Activated naive CD4-positive, alpha-beta T cell (primary cell): ENCODE measurements around the gene PFKFB3.
"Not testable (repeated sequence)": the region's sequence is repeated elsewhere in the genome, so short reads cannot be mapped to it uniquely, and the experiment has no call there.

Experiments
- DNase-seq, 4 experiments: peaks; one replicate each; lab custom pipeline; 2025; lab: John Stamatoyannopoulos, UW

The PFKFB3 gene

GRCh38 chr10:6202684-6203330, at the start of gene PFKFB3:
Gene PFKFB3 (plus strand): TSS chr10:6202932. CDS start chr10:6203261, 329 bp downstream.
- peak; percentile 58 to 90 (median 74) for DNase-seq

DNA sequence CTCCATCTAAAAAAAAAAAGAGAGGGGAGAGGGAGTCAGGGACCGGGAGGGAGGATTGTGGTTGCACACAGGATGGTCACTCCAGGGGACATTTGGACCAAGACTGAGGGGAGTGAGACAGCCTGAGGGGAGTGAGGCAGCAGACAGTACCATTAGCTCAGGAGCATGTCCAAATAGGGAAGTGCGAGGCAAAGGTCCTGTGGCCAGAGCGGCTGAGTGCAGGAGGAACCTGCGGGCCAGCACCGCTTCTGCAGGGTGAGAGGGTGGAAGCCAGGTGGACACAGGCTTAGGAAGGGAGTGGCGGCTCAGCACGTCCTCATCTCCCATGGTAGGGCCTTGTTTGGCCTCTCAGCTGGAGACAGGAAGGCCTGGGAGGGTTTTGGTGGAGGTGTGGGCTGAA, 48.9 kb upstream of the PFKFB3 start:
- DNase-seq, result no peak

GRCh38 chr10:6154566-6154965, 48.2 kb upstream of the PFKFB3 start:
- no peak for DNase-seq

- DNase-seq, result no peak
Observed at GRCh38 chr10:6158276-6158675, 44.5 kb upstream of the PFKFB3 start.

DNA sequence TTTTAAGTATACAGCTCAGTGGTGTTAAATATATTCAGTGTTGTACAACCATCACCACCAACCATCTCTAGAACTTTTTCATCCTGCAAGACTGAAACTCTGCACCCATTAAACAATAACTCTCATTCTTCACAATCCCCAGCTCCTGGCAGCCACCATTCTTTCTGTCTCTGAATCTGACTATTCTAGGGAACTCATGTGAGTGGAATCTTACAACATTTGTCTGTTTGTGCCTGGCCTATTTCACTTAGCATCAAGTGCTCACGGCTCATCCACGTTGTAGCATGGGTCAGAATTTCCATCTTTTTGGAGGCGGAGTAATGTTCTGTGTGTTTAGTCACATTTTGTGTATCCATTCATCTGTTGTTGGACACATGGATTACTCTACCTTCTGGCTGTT, 40.8 kb upstream of the PFKFB3 start:
- no peak for DNase-seq

DNA sequence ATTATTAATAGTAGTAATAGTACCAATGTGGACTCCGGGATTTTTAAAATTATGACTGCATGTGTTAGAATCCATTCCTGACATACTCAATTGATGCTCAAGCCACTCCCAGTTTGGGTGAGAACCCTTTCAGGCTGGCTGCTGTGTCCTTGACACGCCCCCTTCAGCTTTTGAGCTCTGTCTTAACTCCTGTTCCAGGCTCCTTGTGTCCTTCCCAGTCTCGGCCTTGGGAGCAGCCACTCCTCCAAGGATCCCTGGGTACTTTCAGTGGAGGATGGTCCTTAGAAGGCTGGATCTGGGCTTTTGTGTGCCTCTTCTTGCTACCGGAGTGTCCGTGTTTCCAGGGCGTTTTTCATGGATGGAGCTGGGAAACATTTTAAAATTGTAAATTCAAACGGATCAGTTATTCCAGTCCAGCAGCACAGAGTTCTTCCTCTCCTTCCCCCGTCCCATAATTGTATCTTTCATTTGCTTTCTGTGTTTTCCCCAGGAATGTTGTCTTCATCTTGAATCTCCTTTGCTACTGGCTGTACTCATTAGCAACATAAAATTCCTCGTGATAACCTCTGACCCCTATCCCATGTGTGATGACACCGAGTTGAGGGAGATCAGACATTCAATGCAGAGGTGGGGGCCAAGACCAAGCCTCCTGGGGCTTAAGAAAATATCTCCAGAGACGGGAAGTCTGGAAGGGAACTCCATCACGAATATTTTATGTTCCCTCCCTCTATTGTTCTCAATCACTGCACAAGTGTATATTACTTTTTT, 40.0 kb upstream of the PFKFB3 start:
- DNase-seq, result no peak

- peak; percentile 77 to 95 (median 84) for DNase-seq
Observed at GRCh38 chr10:6163364-6164270, 39.1 kb upstream of the PFKFB3 start.

- DNase-seq, result no peak
Observed at GRCh38 chr10:6164271-6165095, 38.2 kb upstream of the PFKFB3 start.

DNA sequence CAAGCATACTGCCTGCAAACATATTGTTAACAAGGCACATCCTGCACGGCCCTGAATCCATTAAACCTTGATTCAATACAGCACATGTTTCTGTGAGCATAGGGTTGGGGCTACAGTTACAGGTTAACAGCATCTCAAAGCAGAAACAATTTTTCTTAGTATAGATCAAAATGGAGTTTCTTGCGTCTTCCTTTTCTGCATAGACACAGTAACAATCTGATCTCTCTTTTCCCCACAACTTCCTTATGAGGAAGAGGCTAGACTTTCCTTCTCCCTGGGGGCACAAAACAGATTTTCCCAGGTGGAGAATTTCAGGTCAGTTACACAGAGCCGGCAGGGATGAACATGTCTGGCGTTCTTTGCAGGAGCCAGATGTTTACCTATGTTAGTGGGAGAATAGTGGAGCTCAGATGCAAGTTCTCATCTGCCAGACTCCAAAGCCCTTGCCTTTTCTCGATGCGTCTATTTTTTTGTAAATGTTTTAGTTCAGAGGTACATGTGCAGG, 37.5 kb upstream of the PFKFB3 start:
- DNase-seq, result no peak

DNA sequence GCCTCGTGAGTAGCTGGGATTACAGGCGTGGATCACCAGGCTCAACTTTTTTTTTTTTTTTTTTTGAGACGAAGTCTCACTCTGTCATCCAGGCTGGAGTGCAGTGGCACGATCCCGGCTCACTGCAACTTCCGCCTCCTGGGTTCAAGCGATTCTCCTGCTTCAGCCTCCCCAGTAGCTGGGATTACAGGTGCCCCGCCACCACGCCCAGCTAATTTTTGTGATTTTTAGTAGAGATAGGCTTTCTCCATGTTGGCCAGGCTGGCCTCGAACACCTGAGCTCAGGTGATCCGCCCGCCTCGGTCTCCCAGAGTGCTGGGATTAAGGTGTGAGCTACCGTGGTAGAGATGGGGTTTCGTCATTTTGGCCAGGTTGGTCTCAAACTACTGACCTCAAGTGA, 36.8 kb upstream of the PFKFB3 start:
- DNase-seq, result not testable (repeated sequence)

- DNase-seq, result no peak
Observed at GRCh38 chr10:6167456-6167855, 35.3 kb upstream of the PFKFB3 start.

DNA sequence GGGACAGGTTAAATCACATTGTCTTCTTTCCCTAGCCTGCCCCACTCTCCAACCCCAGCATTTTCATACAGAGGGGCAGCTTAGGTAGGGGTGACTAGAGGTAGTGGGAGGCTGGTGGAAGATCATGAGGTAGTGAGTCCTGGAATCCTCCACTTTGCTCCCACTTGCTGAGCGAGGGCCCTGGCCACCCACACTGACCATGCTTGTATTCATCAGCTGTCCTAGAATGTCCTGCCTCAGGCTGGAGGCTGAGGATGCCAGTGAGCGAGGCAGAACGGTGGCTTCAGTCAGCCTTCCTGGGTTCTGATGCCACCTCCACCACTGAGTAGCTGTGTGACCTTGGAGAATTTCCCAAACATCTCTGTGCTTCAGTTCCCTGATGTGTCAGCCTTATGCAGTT, 34.6 kb upstream of the PFKFB3 start:
- no peak for DNase-seq

GRCh38 chr10:6170638-6171037, 32.1 kb upstream of the PFKFB3 start:
- no peak for DNase-seq

DNA sequence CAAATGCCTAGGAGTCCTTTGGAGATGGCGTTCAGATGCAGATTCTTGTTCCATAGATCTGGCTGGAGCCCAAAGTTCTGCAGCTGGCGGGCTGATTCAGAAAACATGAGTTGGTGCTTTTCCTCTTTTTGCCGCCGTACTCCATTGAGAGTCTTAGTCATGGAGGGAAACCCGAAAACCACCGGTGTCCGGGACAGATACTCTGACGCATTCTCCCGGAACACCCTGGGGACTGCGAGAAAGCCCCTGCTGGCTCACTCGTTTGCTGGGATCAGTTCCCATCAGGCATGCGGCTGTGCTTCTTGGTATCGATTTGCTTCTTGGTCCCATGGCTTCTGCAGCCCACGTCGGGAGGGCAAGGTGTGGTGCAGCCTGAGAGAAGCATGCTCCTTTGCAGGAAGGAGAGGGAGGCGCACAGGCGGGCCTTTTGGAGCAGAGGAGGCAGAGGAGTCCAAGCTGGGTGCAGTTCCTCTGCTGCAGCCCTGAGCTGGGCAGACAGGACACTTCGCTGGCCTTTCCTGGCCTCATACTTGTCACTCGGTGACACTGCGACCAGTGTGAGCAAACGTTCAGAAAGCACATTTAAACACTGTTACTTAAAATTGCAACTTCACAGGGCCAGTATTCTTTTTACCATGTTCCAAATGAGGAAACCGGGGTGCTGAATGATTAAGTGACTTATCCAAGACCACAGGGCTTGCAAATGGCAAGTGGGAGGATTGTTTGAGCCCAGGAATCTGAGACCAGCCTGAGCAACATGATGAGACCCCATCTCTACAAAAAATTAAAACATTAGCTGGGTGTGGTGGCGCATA, 30.6 kb upstream of the PFKFB3 start:
- no peak for DNase-seq

- DNase-seq, result peak in 2 of 4 experiments; percentile 50 to 56
Observed at GRCh38 chr10:6173203-6173602, 29.5 kb upstream of the PFKFB3 start.

- no peak for DNase-seq
Observed at GRCh38 chr10:6174201-6174874, 28.4 kb upstream of the PFKFB3 start.

GRCh38 chr10:6175329-6176055, 27.2 kb upstream of the PFKFB3 start:
- DNase-seq, result no peak

DNA sequence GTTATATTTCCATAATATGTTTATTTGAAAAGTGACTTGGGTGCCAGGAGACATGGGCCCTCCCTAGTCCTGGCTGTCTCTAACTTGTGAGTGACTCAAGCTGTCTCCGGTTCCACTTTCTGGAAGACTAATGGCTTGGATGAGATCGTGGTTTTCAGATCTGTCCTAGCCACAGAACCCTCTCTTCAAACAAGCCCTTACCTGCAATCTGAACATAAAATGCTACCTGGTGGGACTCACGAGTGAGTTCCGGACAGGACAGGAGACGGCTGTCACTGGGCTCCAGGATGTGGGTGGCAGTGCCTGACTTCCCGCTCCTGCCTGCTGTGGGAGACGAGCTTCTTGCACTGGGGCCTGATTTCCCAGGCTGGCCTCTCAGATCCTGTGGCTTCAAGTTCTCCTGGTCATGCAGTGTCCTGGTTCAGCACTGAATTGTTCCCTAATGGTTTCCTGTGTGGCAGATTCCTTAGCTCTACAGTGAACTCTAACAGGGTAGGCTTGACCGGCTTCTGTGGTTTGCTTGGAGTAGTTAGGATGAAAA, 26.0 kb upstream of the PFKFB3 start:
- no peak for DNase-seq

GRCh38 chr10:6177880-6178281, 24.9 kb upstream of the PFKFB3 start:
- DNase-seq, result no peak
